HL-60 (cell line): Measurements from ENCODE around the gene HLX.

Source experiments
- DNase-seq, 2 experiments: peaks; one replicate each; pipeline ENCODE4 v3.0.0-alpha.2; 2010 to 2020; ENCODE audit warnings: low read depth in 1 of 2, low spot score in 1 of 2
- H3K27ac ChIP-seq: fragments of 250-450 bp; sonication (Bioruptor Pico); replicated peaks from 2 replicates; pipeline ENCODE4 v1.5.1; 2020; ENCODE audit warnings: mild to moderate bottlenecking, moderate library complexity
- H3K27me3 ChIP-seq: fragments of 250-450 bp; sonication (Bioruptor Pico); 2 replicates; pipeline ENCODE4 v1.5.1; 2021; ENCODE audit warnings: mild to moderate bottlenecking, moderate library complexity; ENCODE audit not compliant: insufficient read depth, poor library complexity, severe bottlenecking
- H3K4me3 ChIP-seq: replicated peaks from 2 replicates; pipeline ENCODE4 v1.5.1; 2011; ENCODE audit warnings: mild to moderate bottlenecking, control low read depth, low read length; ENCODE audit not compliant: insufficient read depth
- GABPA ChIP-seq: IDR thresholded peaks from 2 replicates; pipeline ENCODE4 v1.6.1; 2012; ENCODE audit warnings: low read depth
- POLR2AphosphoS5 ChIP-seq: IDR thresholded peaks from 2 replicates; pipeline ENCODE4 v1.6.1; 2012; ENCODE audit warnings: low read depth
- SPI1 ChIP-seq: IDR thresholded peaks from 2 replicates; pipeline ENCODE4 v1.6.1; 2012; ENCODE audit warnings: low read depth, mild to moderate bottlenecking, borderline replicate concordance
- TF ChIP-seq, protein P1 (sequence below): IDR thresholded peaks from one replicate; pipeline ENCODE4 v1.5.1; 2011; ENCODE audit warnings: low read length, control low read depth, inconsistent platforms; ENCODE audit not compliant: insufficient read depth
- TF ChIP-seq, protein P2 (sequence below): IDR thresholded peaks from 2 replicates; pipeline ENCODE4 v1.6.1; 2012; ENCODE audit warnings: low read depth; ENCODE audit not compliant: insufficient replicate concordance

The HLX gene

GRCh38 chr1:220894025-220894923, 15.0 kb downstream of the HLX start:
- no peak for DNase-seq
- no peak for TF ChIP-seq GABPA
- TF ChIP-seq POLR2AphosphoS5 = no peak
- TF ChIP-seq, protein P1, sequence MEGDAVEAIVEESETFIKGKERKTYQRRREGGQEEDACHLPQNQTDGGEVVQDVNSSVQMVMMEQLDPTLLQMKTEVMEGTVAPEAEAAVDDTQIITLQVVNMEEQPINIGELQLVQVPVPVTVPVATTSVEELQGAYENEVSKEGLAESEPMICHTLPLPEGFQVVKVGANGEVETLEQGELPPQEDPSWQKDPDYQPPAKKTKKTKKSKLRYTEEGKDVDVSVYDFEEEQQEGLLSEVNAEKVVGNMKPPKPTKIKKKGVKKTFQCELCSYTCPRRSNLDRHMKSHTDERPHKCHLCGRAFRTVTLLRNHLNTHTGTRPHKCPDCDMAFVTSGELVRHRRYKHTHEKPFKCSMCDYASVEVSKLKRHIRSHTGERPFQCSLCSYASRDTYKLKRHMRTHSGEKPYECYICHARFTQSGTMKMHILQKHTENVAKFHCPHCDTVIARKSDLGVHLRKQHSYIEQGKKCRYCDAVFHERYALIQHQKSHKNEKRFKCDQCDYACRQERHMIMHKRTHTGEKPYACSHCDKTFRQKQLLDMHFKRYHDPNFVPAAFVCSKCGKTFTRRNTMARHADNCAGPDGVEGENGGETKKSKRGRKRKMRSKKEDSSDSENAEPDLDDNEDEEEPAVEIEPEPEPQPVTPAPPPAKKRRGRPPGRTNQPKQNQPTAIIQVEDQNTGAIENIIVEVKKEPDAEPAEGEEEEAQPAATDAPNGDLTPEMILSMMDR = no peak
- TF ChIP-seq SPI1 = no peak
- TF ChIP-seq, protein P2, sequence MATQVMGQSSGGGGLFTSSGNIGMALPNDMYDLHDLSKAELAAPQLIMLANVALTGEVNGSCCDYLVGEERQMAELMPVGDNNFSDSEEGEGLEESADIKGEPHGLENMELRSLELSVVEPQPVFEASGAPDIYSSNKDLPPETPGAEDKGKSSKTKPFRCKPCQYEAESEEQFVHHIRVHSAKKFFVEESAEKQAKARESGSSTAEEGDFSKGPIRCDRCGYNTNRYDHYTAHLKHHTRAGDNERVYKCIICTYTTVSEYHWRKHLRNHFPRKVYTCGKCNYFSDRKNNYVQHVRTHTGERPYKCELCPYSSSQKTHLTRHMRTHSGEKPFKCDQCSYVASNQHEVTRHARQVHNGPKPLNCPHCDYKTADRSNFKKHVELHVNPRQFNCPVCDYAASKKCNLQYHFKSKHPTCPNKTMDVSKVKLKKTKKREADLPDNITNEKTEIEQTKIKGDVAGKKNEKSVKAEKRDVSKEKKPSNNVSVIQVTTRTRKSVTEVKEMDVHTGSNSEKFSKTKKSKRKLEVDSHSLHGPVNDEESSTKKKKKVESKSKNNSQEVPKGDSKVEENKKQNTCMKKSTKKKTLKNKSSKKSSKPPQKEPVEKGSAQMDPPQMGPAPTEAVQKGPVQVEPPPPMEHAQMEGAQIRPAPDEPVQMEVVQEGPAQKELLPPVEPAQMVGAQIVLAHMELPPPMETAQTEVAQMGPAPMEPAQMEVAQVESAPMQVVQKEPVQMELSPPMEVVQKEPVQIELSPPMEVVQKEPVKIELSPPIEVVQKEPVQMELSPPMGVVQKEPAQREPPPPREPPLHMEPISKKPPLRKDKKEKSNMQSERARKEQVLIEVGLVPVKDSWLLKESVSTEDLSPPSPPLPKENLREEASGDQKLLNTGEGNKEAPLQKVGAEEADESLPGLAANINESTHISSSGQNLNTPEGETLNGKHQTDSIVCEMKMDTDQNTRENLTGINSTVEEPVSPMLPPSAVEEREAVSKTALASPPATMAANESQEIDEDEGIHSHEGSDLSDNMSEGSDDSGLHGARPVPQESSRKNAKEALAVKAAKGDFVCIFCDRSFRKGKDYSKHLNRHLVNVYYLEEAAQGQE = no peak
- Histone ChIP-seq H3K4me3 (no peak overlapping the region), H3K27ac (no peak overlapping the region), H3K27me3 (no peaks in the 10 kb centered on the region)

- TF ChIP-seq POLR2AphosphoS5 = no peak
- no peak for TF ChIP-seq SPI1
- TF ChIP-seq, protein P1 = no peak
- no peak for TF ChIP-seq GABPA
- TF ChIP-seq, protein P2 = no peak
- no peak overlapping the region for H3K4me3 ChIP-seq
- H3K27me3 ChIP-seq = no peaks in the 10 kb centered on the region
- H3K27ac ChIP-seq = no peak overlapping the region
- no peak for DNase-seq
Observed at GRCh38 chr1:220894924-220895256, 15.6 kb downstream of the HLX start.

DNA sequence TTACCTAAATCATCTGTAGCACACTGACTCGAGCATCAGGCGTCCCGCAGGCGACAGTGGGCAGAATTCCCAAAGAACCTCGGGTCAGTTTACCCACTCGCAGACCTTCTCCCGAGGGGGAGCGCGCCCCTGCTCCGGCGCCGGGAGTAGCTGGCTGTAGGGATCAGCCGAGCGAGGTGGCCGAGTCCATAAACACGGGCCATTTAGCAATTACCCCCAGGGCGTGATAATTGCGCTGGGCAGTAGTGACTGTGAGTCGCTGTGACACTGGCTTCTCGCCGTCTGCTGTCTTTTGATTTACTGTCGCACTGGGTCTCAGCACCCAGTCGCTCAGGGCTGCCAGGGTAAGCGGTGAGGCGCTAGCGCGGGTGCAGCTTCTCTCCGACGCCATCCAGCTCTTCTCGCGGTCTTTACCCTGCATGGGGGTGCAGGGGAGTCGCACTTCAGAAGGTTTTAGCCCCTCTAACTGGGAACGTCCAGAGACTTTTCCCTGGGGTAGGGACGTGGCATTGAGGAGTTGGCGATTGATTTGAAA, 16.2 kb downstream of the HLX start:
- TF ChIP-seq POLR2AphosphoS5 (no peak), GABPA (no peak), SPI1 (no peak)
- TF ChIP-seq, protein P2 = no peak
- TF ChIP-seq, protein P1 = no peak
- Histone ChIP-seq H3K4me3 (no peak overlapping the region), H3K27ac (no peak overlapping the region), H3K27me3 (no peaks in the 10 kb centered on the region)
- DNase-seq = no peak
